ENCODE measurements around the gene CD47. TPM values are rescaled to one million over a fixed set of nuclear protein-coding genes. Genes with fewer than 3 reads are reported as not detected.

CD47 gene
- total RNA-seq: 100 to 1,000 TPM; 154 to 157 TPM

DNA sequence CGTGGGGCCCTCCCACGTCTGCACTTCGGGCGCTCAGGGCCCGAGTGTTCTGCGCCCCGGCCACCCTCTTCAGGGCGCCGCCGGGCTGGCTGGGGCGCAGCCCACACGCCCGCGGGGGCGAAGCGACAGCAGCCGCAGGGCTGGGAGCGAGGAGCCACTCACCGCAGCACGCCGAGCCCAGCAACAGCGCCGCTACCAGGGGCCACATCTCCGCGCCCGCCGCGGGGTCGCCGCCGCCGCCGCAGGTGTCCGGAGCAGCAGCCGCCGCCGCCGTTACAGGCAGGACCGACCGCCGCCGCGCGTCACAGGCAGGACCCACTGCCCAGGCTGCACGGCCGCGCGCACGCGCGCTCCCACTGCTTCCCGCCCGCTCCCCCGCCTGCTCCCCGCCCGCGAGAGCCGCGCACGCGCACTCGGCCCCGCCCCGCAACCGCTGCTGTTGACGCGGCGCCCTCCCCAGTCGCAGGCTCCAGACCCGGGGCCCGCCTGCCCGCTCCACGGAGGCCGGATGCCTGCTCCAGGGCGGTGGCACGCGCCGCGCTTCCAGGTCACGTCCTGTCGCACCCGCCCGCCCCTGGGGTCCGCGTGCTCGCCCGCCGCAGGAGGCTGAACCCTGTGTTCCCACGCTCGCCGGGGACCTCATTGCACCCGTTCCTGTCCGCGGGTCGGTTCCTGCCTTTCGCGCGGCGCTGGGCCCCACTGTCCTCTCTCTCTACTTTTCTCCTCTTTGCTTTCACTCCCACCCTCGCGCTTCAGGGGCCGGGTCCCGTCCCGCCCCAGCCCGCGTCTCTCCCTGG is at the start of gene CD47:
Gene CD47, minus strand, starts transcription at position 331 of the 797 bp plus-strand sequence. Its CDS starts 123 bp downstream, at position 208.
- Mint-ChIP-seq H3K27ac (peak within 1 kb of the TSS; percentile 99), H3K27me3 (no peaks in the 10 kb centered on the region), H3K4me1 (peaks cover 31% of the 10 kb centered on the region), H3K4me3 (peak within 1 kb of the TSS; percentile 99), H3K9me3 (no peaks in the 10 kb centered on the region), H3K36me3 (peaks cover 6% of the 10 kb centered on the region)
- ATAC-seq (ENCODE audit: low read depth) (peak; percentile 87), DNase-seq (peak; percentile 99)
- POLR2A ChIA-PET: interaction anchor here (1.4 to 4.2 kb wide), 3 partner anchors 35 to 132 kb away, joined by 6 to 50 read pairs (median 15); no protein-coding TSS in a partner anchor

DNA sequence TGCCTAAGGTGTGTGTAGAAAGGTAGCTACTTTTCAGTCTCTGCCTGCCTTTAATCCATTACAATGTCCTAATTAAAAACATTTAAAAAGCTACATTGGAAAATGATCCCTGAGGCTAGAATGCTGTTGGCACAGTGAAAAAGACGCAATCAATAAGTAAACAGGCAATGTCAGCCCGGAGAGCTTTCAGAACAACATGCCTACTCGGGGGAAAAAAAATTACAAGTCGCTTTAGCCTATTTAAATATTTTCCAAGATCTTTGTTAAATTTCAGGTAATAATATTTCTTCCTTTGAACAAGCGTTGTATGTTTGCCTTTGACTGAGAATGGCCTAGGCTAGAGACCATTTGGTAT is 46.6 kb upstream of the CD47 start:
- peaks cover 29% of the 10 kb centered on the region for H3K4me1 Mint-ChIP-seq
- POLR2A ChIA-PET: interaction anchor here (1.6 kb wide), 1 partner anchor 11 kb away, joined by 3 read pairs; no protein-coding TSS in a partner anchor
- H3K27me3 Mint-ChIP-seq: no peaks in the 10 kb centered on the region
- H3K36me3 Mint-ChIP-seq: peaks cover 65% of the 10 kb centered on the region
- H3K4me3 Mint-ChIP-seq: no peak overlapping the region
- ATAC-seq (ENCODE audit: low read depth): no peak
- H3K9me3 Mint-ChIP-seq: peaks cover 3% of the 10 kb centered on the region
- H3K27ac Mint-ChIP-seq: no peak overlapping the region
- no peak for DNase-seq

DNA sequence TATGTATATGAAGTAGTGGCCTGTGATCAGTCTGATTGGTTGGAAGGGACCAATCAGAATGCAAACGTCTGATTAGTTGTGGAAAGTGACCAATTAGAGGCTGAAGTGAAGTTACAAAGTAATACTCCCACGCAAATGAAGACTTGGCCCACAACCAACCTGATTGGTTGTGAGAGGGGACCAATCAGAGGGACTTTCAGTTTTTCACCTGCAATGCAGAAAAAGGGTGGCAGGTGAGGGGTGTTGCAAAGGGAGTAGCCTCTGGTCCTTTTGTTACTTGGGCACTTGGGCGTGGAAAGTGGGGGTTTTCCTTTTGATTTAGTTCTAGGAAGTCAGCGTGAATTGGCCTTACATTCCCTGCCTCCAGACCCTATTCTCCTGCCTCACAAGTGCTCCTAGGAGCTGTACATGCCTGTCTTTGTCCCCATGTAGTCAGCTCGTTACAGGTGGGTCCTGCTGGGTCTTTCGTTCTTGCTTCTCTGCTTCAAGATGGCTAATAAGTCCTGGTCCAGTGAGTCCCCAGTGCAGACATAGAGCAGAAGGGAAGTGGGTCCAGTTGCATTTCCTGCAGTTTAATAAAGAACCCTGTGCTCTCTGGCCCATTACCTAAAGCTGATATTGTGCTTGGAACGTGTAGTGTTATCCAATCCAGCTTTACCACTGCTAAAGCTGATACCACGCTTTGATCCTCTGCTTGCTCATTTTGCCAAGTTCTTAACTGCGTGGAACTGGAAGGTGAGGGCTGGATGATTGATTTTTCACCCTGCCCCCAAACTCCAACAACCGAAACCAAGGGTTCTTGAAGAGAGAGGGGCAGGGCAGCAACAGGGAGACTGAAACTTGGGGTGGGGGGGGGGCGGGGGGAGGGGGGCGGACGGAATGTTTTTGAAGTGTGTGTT is 46.0 kb upstream of the CD47 start:
- no peak overlapping the region for H3K27ac Mint-ChIP-seq
- POLR2A ChIA-PET: no interaction called here
- no peaks in the 10 kb centered on the region for H3K27me3 Mint-ChIP-seq
- H3K9me3 Mint-ChIP-seq: peaks cover 3% of the 10 kb centered on the region
- H3K36me3 Mint-ChIP-seq: peaks cover 63% of the 10 kb centered on the region
- H3K4me1 Mint-ChIP-seq: peaks cover 31% of the 10 kb centered on the region
- no peak for DNase-seq
- H3K4me3 Mint-ChIP-seq: no peak overlapping the region
- ATAC-seq (ENCODE audit: low read depth): no peak

DNA sequence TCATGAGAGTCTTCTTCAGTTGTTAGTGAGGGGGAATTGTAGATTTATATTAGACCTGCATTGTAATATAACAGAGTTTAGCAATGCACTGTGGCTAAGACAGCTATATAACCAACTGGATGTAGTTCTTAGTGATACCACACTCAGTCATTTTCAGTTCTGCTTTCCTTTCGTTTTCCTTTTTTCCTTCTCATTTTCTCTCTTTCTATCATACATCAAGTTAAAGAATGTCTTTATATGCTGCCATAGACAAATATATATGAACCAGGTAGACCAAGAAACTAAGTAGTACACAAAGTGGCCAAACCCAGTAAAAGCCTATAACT is 43.7 kb upstream of the CD47 start:
- Mint-ChIP-seq H3K4me1 (peaks cover 46% of the 10 kb centered on the region), H3K36me3 (peaks cover 72% of the 10 kb centered on the region), H3K27ac (peak overlapping the region; percentile 89), H3K9me3 (no peaks in the 10 kb centered on the region), H3K27me3 (no peaks in the 10 kb centered on the region), H3K4me3 (peak overlapping the region; percentile 85)
- ATAC-seq (ENCODE audit: low read depth) (peak; percentile 35), DNase-seq (no peak)
- POLR2A ChIA-PET: interaction anchor here (1.2 kb wide), 2 partner anchors 35 to 77 kb away, joined by 3 to 4 read pairs; no protein-coding TSS in a partner anchor

DNA sequence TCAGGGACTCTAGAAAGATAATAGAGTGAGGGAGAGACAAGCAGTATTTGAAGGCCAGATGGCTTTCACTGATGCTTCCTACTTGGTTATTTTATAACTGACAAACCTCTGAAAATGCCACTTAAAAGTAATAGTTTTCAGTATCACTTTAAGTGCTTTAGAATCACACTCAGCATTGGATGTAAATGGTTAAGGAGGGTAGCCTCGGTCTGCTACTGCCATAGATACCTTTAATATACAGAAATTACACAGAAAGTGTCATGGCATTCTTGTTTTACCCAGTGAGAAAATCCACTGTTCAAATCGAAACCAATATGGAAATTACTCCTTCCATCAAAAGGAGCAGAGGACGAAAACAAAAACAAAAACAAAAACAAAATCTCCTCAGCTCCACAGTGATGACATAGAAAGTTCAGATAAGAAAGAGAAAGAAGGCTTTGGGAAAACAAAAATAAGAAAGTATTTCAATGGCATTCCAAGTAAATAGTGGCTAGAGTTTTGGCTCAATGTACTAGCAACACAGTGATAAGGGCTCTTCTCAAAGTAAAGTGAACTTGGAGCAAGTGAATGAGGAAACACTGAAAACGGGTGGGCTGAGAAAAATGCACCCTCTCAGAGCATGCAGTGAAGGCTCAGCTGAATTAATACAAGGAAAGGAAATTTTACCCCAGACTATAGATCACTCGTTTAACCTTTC is 43.2 kb upstream of the CD47 start:
- H3K36me3 Mint-ChIP-seq: peaks cover 72% of the 10 kb centered on the region
- H3K4me3 Mint-ChIP-seq: peak overlapping the region; percentile 85
- ATAC-seq (ENCODE audit: low read depth) (peak; percentile 32), DNase-seq (no peak)
- H3K4me1 Mint-ChIP-seq: peaks cover 50% of the 10 kb centered on the region
- H3K27ac Mint-ChIP-seq: peak overlapping the region; percentile 89
- POLR2A ChIA-PET: interaction anchor here (1.2 kb wide), 3 partner anchors 8 to 77 kb away, joined by 3 to 4 read pairs (median 4); no protein-coding TSS in a partner anchor
- H3K27me3 Mint-ChIP-seq: no peaks in the 10 kb centered on the region
- H3K9me3 Mint-ChIP-seq: no peaks in the 10 kb centered on the region

DNA sequence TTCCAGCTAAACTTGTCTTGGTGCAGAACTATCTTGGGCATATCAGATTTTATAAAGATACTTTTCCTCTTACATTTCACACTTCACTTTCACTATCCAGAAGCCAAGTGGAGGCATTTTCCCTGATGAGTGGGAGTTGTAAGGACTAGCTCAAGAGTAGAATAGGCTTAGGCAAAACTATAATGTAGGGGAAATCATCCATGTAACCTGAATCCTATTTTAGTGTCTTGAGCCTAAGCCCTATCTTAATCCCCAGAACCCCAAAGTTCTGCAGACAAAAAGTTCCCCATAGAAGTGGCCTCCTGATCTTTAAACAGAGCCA is 42.2 kb upstream of the CD47 start:
- DNase-seq (no peak), ATAC-seq (ENCODE audit: low read depth) (no peak)
- peaks cover 4% of the 10 kb centered on the region for H3K9me3 Mint-ChIP-seq
- peaks cover 60% of the 10 kb centered on the region for H3K4me1 Mint-ChIP-seq
- H3K27me3 Mint-ChIP-seq: no peaks in the 10 kb centered on the region
- peak overlapping the region; percentile 89 for H3K27ac Mint-ChIP-seq
- POLR2A ChIA-PET: interaction anchor here (0.6 to 1.2 kb wide), 4 partner anchors 7 to 452 kb away, joined by 3 to 4 read pairs (median 4); no protein-coding TSS in a partner anchor
- peak overlapping the region; percentile 85 for H3K4me3 Mint-ChIP-seq
- H3K36me3 Mint-ChIP-seq: peaks cover 77% of the 10 kb centered on the region

DNA sequence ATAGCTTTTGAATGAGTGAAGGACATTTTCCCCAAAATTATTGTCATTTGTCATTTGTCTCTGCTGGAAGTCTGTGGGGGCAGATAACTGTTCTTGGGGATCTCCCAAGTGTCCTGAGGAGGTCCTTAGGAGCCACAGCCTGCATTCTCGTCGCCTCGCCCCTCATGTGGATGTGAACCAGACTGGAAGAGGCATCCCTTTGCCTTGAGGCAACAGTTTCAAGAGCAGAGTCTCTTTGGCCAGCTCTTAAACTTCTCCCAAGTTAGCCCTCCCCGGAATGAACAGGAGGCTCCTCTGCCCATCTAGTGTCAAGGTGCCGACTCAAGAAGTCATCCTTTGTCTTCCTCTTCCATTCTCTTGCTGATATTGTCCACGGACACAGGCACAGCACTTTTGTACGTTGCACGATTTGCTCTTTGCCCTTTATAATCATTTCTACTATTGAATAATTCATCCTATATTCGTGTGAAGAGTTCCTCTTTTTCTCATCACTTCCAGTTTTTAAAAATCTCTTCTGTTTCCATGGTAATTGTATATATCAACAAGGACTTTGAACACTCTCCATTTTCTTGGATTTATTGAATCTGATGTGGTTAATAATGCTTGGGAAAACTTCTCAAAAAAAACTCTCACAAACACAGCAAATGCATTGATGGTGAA is 40.8 kb upstream of the CD47 start:
- DNase-seq (no peak), ATAC-seq (ENCODE audit: low read depth) (no peak)
- no peaks in the 10 kb centered on the region for H3K27me3 Mint-ChIP-seq
- H3K9me3 Mint-ChIP-seq: peaks cover 4% of the 10 kb centered on the region
- no peak overlapping the region for H3K4me3 Mint-ChIP-seq
- H3K4me1 Mint-ChIP-seq: peaks cover 65% of the 10 kb centered on the region
- H3K36me3 Mint-ChIP-seq: peaks cover 69% of the 10 kb centered on the region
- no peak overlapping the region for H3K27ac Mint-ChIP-seq
- POLR2A ChIA-PET: interaction anchor here (0.8 kb wide), 1 partner anchor 42 kb away, joined by 3 read pairs; no protein-coding TSS in a partner anchor

DNA sequence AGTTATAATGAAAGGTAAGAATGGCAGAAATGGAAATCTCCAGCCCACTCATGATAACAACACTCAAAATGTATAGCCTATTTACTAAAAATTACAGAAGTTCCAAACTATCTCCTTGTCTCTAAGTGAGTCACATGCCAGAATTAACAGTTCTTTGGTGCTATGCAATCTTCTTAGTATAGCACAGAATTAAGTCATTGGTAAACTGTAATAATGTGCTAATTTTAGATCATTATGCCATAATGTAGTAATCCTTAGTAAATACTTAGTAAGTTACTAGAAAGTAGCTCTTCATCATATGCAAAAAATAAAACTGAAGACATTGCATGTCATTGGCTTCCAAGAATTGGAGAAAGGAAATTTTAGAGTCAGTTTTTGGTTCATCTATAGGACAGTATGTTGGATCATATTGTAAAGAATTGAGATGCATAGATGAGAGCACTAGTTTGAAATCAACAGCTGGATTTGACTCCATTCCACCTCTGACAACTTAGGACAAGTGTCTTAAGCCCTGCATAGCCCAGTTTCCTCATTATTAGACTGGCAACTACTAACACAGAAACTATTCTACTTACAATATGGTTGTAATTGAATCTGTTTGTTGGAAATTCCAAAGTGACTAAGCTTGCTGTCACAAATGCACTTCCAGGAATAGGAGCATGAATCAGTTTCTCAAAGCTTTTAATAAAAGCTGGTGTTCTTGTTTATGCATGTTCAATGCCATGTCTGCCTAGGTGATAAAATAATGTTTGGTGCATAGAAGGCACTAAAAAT is 40.1 kb upstream of the CD47 start:
- POLR2A ChIA-PET: interaction anchor here (0.8 kb wide), 1 partner anchor 41 kb away, joined by 3 read pairs; no protein-coding TSS in a partner anchor
- peaks cover 4% of the 10 kb centered on the region for H3K9me3 Mint-ChIP-seq
- peaks cover 65% of the 10 kb centered on the region for H3K36me3 Mint-ChIP-seq
- no peaks in the 10 kb centered on the region for H3K27me3 Mint-ChIP-seq
- DNase-seq (no peak), ATAC-seq (ENCODE audit: low read depth) (no peak)
- no peak overlapping the region for H3K4me3 Mint-ChIP-seq
- H3K27ac Mint-ChIP-seq: no peak overlapping the region
- H3K4me1 Mint-ChIP-seq: peaks cover 68% of the 10 kb centered on the region

DNA sequence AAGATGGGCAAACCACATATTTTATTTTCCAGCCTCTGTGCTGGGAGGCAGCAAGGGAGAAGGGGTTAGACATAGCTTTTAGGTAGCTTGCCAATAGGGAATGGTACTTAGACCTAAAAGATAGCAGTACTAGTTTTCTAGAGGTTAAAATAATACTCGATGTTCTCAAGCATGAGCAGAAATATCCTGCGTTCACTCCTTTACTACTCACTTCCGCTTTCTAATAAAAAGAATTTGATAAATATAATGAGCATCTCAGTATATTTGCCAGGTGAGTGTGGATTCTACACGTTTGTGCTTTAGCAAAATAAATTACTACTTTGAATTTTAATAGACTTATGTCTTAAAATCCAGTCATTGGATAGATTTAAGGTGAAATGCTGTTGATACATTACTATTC is 39.4 kb upstream of the CD47 start:
- no peak overlapping the region for H3K27ac Mint-ChIP-seq
- POLR2A ChIA-PET: interaction anchor here (0.6 kb wide), 1 partner anchor 210 kb away, joined by 4 read pairs; no protein-coding TSS in a partner anchor

DNA sequence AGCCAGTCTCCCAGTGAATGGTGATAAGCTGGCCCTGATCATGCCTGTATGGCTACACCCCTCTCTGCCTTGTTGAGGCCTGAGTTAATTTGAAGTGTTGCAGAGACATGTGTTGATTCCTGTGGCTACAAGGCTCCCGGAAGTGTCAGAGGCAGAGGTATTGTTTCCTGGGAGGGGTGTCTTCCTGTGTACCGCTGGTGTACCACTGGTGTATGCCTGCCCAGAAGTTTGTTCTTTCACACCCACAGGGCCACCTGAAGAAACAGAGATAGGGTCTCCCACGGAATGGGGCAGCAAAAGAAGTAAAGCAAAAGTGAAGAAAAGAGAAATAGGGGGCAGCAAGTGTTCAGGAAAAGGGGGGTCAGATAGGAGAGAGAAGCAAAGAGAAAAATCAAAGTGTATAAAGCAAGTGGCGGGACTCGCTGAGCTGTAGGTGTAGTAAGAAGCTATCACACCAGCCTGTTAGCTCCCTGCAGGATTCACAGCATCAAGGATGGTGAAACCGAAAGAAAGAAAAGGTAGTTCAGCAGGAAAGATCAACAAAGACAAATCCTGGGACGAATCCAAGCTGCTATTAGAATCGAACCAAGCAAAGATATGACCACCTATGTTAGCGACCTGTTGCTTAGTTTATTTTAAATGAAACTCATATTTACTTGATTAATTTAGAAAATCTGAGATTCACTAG is 36.6 kb upstream of the CD47 start:
- DNase-seq (peak; percentile 58), ATAC-seq (ENCODE audit: low read depth) (peak; percentile 72)
- H3K9me3 Mint-ChIP-seq: peaks cover 4% of the 10 kb centered on the region
- POLR2A ChIA-PET: interaction anchor here (1.3 to 3.9 kb wide), 7 partner anchors 11 to 173 kb away, joined by 3 to 50 read pairs (median 13); partner anchors contain the start of gene IFT57
- H3K4me1 Mint-ChIP-seq: peaks cover 65% of the 10 kb centered on the region
- peaks cover 47% of the 10 kb centered on the region for H3K36me3 Mint-ChIP-seq
- peak overlapping the region; percentile 97 for H3K27ac Mint-ChIP-seq
- H3K27me3 Mint-ChIP-seq: no peaks in the 10 kb centered on the region
- peak overlapping the region; percentile 90 for H3K4me3 Mint-ChIP-seq

More for the DNA sequence above, 39.4 kb upstream of the CD47 start:
- Mint-ChIP-seq H3K4me3 (no peak overlapping the region), H3K4me1 (peaks cover 71% of the 10 kb centered on the region), H3K9me3 (peaks cover 4% of the 10 kb centered on the region), H3K36me3 (peaks cover 63% of the 10 kb centered on the region), H3K27me3 (no peaks in the 10 kb centered on the region)
- no peak for DNase-seq
- ATAC-seq (ENCODE audit: low read depth): no peak

DNA sequence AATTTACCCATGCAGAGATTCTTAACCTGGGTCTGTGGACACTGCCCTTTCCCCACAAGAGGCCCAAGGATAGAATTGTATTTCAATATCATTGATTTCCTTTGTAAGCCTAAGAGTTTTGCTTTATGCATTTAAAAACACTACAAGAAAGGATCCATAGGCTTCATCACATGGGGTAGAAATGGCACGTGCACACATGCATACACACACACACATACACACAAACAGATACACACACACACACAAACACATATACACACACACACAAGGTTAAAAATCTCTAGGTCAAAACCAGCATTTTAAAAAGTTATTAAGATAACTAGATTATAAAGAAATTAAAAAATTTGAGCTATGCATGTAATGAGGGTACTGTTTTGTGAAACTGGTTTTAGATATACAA is 35.5 kb upstream of the CD47 start:
- Mint-ChIP-seq H3K4me1 (peaks cover 59% of the 10 kb centered on the region), H3K36me3 (peaks cover 38% of the 10 kb centered on the region), H3K4me3 (peak overlapping the region; percentile 96), H3K27ac (peak overlapping the region; percentile 99), H3K27me3 (no peaks in the 10 kb centered on the region), H3K9me3 (peaks cover 4% of the 10 kb centered on the region)
- no peak for ATAC-seq (ENCODE audit: low read depth)
- POLR2A ChIA-PET: interaction anchor here (0.9 to 3.9 kb wide), 9 partner anchors 12 to 174 kb away, joined by 3 to 50 read pairs (median 13); partner anchors contain the start of gene IFT57
- no peak for DNase-seq
